Measurements from ENCODE around the gene WNT9A.

Gene WNT9A

GRCh38 chr1:227899820-227900449, 47.8 kb downstream of the WNT9A start:
- DNase-seq (ENCODE audit: low read depth, low spot score) = no peak
- TF ChIP-seq CTCF (IDR thresholded peaks at IDR 0.05; ENCODE audit: low read depth, low read length) = no peak
- no peak overlapping the region for H3K4me3 ChIP-seq (ENCODE audit: low read depth, low read length)
- in situ Hi-C loops (cut with HindIII; ENCODE audit: low sequenced_read_pairs) = no loop called here

- no peak for DNase-seq (ENCODE audit: low read depth, low spot score)
- TF ChIP-seq CTCF (IDR thresholded peaks at IDR 0.05; ENCODE audit: low read depth, low read length) = no peak
- H3K4me3 ChIP-seq (ENCODE audit: low read depth, low read length) = no peak overlapping the region
- in situ Hi-C loops (cut with HindIII; ENCODE audit: low sequenced_read_pairs) = no loop called here
Observed at GRCh38 chr1:227899141-227899819, 48.5 kb downstream of the WNT9A start.

DNA sequence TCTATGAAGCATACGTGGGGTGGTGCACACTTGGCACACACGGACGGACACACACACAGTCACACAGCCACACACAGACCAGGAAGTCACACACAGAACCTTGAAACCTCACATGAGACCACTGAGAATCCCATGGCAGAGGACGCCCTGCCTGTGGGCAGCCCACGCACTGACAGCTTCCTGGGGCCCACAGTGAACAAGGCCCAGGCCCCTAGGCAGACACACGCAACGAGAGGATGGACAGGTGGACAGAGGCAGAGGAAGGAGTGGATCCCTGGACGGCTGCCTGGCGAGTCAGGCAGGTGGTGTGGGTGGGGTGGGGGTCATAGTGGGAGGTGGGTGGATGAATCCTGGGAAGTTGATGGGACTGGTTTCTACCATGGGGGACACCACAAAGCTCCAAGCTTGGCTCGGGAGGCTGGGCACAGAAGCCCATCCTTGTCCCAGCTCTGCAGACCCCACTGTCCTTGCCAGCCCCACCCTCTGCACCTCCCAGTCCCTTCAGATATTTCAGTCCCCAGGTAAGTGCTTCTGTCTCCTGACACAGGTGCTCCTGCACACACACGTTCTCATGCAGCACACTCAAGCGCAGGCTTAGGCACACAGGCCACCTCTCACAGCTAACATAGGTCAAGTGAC, 49.1 kb downstream of the WNT9A start:
- TF ChIP-seq CTCF (IDR thresholded peaks at IDR 0.05; ENCODE audit: low read depth, low read length) = no peak
- in situ Hi-C loops (cut with HindIII; ENCODE audit: low sequenced_read_pairs) = no loop called here
- no peak for DNase-seq (ENCODE audit: low read depth, low spot score)
- H3K4me3 ChIP-seq (ENCODE audit: low read depth, low read length) = no peak overlapping the region

- DNase-seq (ENCODE audit: low read depth, low spot score) = no peak
- H3K4me3 ChIP-seq (ENCODE audit: low read depth, low read length) = no peak overlapping the region
- no peak for TF ChIP-seq CTCF (IDR thresholded peaks at IDR 0.05; ENCODE audit: low read depth, low read length)
- in situ Hi-C loops (cut with HindIII; ENCODE audit: low sequenced_read_pairs) = no loop called here
Observed at GRCh38 chr1:227897704-227898438, 49.9 kb downstream of the WNT9A start.

- no peak for TF ChIP-seq CTCF (IDR thresholded peaks at IDR 0.05; ENCODE audit: low read depth, low read length)
- in situ Hi-C loops (cut with HindIII; ENCODE audit: low sequenced_read_pairs) = no loop called here
- no peak for DNase-seq (ENCODE audit: low read depth, low spot score)
- no peak overlapping the region for H3K4me3 ChIP-seq (ENCODE audit: low read depth, low read length)
Observed at GRCh38 chr1:227896710-227897655, 50.7 kb downstream of the WNT9A start.

Data from astrocyte of the spinal cord (primary cell).